OCI-LY1 (cell line): ENCODE data around the gene TK2.

Experiments used
- CTCF ChIP-seq: fragments of 200-600 bp; sonication (generic), shearing (Covaris generic); IDR thresholded peaks from 2 replicates; pipeline ENCODE4 v1.5.1; 2017; ENCODE audit warnings: mild to moderate bottlenecking, antibody characterized with exemption, low read length, moderate library complexity, mixed read lengths
- EZH2 ChIP-seq: fragments of 200-600 bp; sonication (generic), shearing (Covaris generic); IDR thresholded peaks from 2 replicates; pipeline ENCODE4 v1.8.0; 2017; ENCODE audit warnings: borderline replicate concordance, mixed run types, mild to moderate bottlenecking, antibody characterized with exemption, low read length, moderate library complexity, mixed read lengths

- TF ChIP-seq CTCF: no peak
- no peak for TF ChIP-seq EZH2
These were observed 72.8 kb downstream of the TK2 start for GRCh38 chr16:66477028-66477515.
